Lower leg skin (tissue), 3 donors: ENCODE measurements around the gene GYG2.

Source experiments
- CTCF ChIP-seq, 3 donors: fragments of 450-650 bp; IDR thresholded peaks; one replicate each; pipeline ENCODE4 v1.5.1; 2016; ENCODE audit warnings: antibody characterized with exemption in 3 of 3, mild to moderate bottlenecking in 3 of 3, moderate library complexity in 2 of 3
- POLR2A ChIP-seq, 2 donors: fragments of 450-650 bp; IDR thresholded peaks; one replicate each; pipeline ENCODE4 v1.6.1; 2016 to 2017; ENCODE audit warnings: antibody characterized with exemption in 2 of 2, mild to moderate bottlenecking in 1 of 2, moderate library complexity in 1 of 2

DNA sequence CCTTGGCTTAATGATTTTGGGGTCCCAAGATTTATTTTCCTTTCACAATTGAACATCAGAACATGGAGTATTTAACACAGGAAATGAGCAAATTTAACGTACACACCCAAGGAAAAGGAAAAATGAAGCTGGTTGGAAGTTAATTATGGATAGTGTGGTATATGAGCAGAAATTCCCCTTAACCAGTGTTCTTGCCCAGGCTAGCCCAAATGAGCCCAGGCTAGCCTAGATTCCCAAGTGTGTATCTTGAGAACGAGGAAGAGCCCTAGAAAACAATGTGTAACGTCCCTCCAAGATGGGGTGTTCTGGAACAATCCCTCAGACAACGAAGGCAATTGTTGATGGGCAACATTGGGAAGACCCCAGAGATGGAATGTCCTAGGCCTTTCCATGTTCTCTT is 43.2 kb upstream of the GYG2 start:
- TF ChIP-seq CTCF (IDR thresholded peaks at IDR 0.05) (no peak), POLR2A (IDR thresholded peaks at IDR 0.05) (no peak)
